Fibroblast of mammary gland (primary cell): ENCODE measurements around the gene OARD1.

Source experiments
- DNase-seq: peaks from one replicate; pipeline ENCODE4 v3.0.0-alpha.2; 2010; ENCODE audit warnings: low read depth
- H3K4me3 ChIP-seq: 2 replicates; pipeline ENCODE4 v1.5.1; 2011; ENCODE audit warnings: low read depth, mild to moderate bottlenecking, low read length, moderate library complexity; ENCODE audit not compliant: control insufficient read depth
- TF ChIP-seq, protein P1 (sequence below): conservative IDR thresholded peaks from 2 replicates; pipeline ENCODE4 v1.5.1; 2011; ENCODE audit warnings: low read depth, low read length, inconsistent platforms; ENCODE audit not compliant: control insufficient read depth, insufficient read depth

OARD1 gene

DNA sequence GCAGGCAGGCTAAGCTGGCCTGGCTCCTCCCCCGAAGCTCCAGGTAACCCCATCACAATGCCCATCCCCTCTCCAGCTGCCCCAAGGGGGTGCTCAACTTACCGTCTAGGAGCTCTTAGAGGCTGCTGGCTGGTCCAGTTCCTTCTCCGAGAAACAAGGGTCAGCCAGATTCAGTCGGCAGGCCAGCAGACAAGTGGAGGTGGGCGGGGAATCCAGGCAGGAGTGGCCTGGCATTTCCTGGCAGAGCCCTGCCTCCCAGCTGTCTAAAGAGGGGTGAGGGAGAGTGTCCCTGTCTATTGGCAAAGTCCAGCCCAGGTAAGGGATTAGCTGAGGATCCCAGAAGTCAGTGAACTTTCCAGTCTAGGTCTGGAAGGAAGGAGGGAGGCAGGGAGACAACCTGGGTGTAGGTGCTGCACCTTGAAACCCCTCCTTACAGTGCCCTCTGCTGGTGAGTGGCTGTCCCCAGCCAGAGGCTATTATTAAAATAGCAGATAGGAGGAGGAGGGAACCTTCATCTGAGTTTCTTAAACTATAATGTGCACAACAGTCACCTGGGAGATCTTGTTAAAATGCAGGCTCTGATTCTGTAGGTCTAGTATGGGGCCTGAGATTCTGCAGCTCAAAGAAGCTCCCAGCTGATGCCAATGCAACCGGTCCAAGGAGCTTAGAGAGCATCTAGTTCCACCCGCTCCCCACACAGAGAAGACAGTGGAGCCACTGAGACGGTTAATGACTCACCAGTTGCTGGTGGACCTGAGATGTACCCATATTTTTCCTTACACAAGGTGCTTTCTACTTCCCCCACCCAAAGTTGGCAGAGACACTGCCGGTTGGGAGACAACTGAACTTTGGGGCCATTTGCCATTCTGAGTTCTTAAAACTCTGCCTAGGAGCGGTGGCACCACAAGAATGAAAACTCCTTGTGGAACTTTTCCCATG, 32.8 kb downstream of the OARD1 start, which contains the start of gene UNC5CL:
Gene UNC5CL, minus strand, starts transcription at position 162 of the 939 bp plus-strand sequence. CDS start 4,147 bp downstream, outside the sequence.
- no peak within 1 kb of the TSS for H3K4me3 ChIP-seq
- TF ChIP-seq, protein P1, sequence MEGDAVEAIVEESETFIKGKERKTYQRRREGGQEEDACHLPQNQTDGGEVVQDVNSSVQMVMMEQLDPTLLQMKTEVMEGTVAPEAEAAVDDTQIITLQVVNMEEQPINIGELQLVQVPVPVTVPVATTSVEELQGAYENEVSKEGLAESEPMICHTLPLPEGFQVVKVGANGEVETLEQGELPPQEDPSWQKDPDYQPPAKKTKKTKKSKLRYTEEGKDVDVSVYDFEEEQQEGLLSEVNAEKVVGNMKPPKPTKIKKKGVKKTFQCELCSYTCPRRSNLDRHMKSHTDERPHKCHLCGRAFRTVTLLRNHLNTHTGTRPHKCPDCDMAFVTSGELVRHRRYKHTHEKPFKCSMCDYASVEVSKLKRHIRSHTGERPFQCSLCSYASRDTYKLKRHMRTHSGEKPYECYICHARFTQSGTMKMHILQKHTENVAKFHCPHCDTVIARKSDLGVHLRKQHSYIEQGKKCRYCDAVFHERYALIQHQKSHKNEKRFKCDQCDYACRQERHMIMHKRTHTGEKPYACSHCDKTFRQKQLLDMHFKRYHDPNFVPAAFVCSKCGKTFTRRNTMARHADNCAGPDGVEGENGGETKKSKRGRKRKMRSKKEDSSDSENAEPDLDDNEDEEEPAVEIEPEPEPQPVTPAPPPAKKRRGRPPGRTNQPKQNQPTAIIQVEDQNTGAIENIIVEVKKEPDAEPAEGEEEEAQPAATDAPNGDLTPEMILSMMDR, result peak; percentile 76
- DNase-seq, result peak; percentile 15

- DNase-seq, result no peak
- TF ChIP-seq, protein P1, result no peak
Measured at GRCh38 chr6:41038205-41038604, 34.0 kb downstream of the OARD1 start.

GRCh38 chr6:41037107-41037900, 34.9 kb downstream of the OARD1 start:
- no peak overlapping the region for H3K4me3 ChIP-seq
- peak; percentile 52 for DNase-seq
- TF ChIP-seq, protein P1, result no peak

More at GRCh38 chr6:41038205-41038604, 34.0 kb downstream of the OARD1 start:
- no peak overlapping the region for H3K4me3 ChIP-seq

- no peak for DNase-seq
- TF ChIP-seq, protein P1, result no peak
- H3K4me3 ChIP-seq, result no peak overlapping the region
Measured at GRCh38 chr6:41036601-41037000, 35.6 kb downstream of the OARD1 start.

DNA sequence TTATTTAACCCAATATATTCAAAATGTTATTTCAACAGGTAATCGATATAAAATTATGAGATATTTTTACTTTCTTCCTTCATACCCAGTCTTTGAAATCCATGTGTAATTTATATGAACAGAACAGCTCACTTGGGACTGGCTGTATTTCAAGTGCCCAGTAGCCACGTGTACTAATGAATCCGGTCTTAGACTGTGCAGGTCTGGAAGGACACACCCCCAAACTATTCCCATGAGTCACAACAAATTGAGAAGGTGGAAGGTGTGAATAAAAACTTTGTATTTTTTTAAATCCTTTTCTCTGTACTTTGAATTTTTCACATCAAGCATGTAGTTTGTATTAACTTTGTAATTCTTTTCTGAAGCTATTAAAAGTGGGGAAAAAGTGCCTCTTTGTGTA, 36.0 kb downstream of the OARD1 start:
- H3K4me3 ChIP-seq, result no peak overlapping the region
- DNase-seq, result no peak
- TF ChIP-seq, protein P1, result no peak

DNA sequence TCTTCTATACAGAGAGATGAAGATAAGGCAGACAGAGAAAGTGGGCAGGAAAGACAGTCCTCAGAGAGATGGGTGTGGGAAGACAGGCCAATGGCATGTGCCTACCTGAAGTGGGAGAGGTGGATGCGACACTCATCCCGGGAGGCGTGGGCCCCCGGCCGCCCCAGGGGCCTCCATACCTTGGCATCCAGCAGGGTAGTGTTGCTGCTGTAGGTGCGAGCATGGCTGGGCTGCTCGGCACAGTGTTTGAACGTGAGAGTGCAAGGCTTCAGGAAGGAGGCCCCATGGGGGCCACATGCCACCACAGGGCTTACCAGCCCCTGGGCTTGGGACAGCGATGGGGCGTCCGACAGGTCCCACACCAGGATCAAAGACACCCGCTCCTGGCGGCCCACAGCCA, 38.4 kb downstream of the OARD1 start:
- DNase-seq, result no peak
- TF ChIP-seq, protein P1, result no peak
- no peak overlapping the region for H3K4me3 ChIP-seq
